AG20443 (cell line): ENCODE results near the gene ADAMTSL1.

Experiments
- DNase-seq: peaks from one replicate; pipeline ENCODE4 v3.0.0; 2012; ENCODE audit warnings: low spot score, mixed read lengths

Gene ADAMTSL1

GRCh38 chr9:18555105-18555883 is 81.3 kb downstream of the ADAMTSL1 start:
- no peak for DNase-seq

DNA sequence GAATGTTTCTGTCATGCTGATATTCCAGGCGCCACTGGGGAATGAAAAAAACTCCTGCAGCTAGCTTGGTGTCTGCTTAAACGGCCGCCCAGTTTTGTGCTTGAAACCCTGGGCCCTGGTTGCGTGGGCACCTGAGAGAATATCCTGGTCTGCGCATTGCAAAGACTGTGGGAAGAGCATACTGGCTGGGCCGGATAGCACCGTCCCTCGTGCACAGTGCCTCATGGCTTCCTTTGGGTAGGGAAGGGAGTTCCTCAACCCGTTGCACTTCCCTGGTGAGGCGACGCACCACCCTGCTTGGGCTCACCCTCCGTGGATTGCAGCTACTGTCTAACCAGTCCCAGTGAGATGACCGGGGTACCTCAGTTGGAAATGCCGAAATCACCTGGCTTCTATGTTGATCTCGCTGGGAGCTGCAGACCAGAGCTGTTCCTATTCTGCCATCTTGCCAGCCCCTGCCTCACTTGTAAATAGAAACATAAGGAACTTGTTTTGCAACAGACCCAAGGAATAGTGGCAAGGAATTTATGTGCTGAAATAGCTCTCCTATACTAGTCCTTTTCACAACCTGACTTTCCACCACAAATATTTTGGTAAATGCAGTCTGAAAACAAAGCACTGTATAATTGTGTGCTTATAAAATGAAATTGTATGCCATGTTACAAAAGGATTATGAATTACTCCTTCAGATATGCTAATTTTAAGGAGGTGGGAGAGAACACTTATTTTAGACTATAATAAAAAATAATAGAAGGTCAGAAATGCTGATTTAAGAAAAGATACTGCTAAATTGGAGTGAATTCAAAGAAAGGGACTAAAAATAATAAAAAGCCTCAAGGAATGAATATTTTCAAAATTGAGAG is 90.3 kb downstream of the ADAMTSL1 start:
- no peak for DNase-seq

- DNase-seq = peak; percentile 59
Measured at GRCh38 chr9:18566121-18566520, 92.2 kb downstream of the ADAMTSL1 start.

- peak; percentile 20 for DNase-seq
Measured at GRCh38 chr9:18568973-18569372, 95.0 kb downstream of the ADAMTSL1 start.

GRCh38 chr9:18569941-18570630 is 96.1 kb downstream of the ADAMTSL1 start:
- DNase-seq = no peak

DNA sequence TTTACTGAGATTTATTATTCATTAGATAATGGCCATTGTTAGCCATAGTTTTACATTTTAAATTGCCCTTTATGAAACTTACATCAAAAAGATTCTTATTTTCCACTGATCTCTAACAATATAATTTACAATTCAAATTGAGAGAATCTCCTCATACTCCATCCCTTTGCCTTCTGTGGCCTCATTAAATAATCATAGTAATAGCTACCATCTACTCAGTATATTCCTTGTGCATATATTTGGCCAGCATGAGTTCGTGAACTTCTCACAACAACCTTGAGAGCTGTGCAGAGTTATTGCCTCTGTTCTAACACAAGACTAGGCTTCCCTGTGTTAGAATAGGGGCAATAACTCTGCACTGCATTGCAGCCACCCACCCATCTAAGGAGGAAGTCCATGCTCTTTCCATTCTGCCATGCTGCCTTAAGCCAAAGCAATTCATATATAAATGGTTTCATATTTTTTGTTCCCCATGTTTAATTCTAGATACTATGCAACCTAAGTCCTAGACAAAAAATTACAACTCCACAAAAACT is 99.1 kb downstream of the ADAMTSL1 start:
- DNase-seq = no peak

- DNase-seq = no peak
Measured at GRCh38 chr9:18575686-18576085, 101.7 kb downstream of the ADAMTSL1 start.

DNA sequence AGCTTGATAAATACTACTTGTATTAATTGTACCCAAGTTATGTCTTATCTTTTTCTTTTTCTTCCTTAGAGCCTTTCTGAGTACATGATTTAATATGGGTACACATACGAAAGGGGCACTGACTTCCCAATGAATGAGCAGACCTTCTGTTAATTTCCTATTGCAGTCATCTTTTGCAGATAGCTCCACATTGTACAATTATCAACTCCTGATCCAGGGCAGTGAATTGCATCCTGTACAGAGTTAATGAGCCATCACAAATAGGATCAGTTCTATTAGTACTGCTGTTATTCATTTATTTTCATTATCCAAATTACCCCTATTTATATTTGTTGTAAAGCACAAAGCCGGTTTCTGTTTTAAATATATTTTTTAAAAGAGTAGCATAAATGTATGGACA is 105.6 kb downstream of the ADAMTSL1 start:
- DNase-seq = no peak

GRCh38 chr9:18580151-18580550 is 106.2 kb downstream of the ADAMTSL1 start:
- no peak for DNase-seq

DNA sequence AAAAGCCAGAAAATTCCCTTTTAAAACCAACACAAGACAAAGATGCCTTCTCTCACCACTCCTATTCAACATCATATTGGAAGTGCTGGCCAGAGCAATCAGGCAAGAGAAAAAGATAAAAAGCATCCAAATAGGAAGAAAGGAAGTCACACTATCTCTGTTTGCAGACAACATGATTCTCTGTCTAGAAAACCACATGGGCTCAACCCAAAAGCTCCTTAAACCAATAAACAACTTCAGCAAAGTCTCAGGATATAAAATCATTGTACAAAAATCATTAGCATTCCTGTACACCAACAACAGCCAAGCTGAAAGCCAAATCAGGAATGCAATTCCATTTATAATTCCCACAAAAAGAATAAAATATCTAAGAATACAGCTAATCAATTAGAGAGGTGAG is 112.0 kb downstream of the ADAMTSL1 start:
- no peak for DNase-seq

GRCh38 chr9:18588002-18588401 is 114.0 kb downstream of the ADAMTSL1 start:
- DNase-seq = no peak

DNA sequence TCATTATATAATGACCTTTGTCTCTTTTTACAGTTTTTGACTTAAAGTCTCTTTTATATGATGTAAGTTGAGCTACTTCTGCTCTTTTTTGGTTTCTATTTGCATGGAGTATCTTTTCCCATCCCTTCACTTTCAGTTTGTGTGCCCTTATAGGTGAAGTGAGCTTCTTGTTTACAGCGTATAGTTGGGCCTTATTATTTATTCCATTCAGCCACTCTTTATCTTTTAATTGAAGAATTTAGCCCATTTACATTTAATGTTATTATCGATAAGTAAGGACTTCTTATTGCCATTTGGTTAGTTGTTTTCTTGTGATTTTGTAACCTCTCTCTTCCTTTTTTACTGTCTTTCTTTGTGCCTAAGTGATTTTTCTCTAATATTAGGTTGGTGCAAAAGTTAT is 117.3 kb downstream of the ADAMTSL1 start:
- no peak for DNase-seq

- no peak for DNase-seq
Measured at GRCh38 chr9:18594837-18595236, 120.9 kb downstream of the ADAMTSL1 start.

DNA sequence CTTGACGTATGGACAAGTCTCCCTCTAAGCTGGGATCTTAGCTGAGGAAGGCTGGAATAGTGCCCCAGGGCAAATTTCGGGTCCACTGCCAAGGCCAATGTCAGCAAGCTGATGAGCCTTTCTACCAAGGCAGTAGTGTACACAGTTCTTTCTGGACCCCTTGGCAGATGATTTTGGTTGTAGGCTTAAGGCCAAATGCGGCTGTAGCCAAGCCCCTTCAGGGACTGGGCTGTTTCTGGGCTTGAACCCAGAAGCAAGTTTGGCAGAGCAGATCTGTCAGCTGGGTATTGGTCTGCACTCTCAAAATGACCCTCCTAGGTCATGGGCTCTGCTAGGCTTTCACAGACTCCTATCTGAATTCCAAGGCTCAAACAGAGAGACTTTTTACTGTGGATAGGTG is 121.6 kb downstream of the ADAMTSL1 start:
- DNase-seq = no peak

GRCh38 chr9:18596920-18597319 is 123.0 kb downstream of the ADAMTSL1 start:
- peak; percentile 22 for DNase-seq

- no peak for DNase-seq
Measured at GRCh38 chr9:18598969-18599368, 125.0 kb downstream of the ADAMTSL1 start.

GRCh38 chr9:18601026-18601425 is 127.1 kb downstream of the ADAMTSL1 start:
- no peak for DNase-seq

- DNase-seq = no peak
Measured at GRCh38 chr9:18601956-18602355, 128.0 kb downstream of the ADAMTSL1 start.

GRCh38 chr9:18604767-18605730 is 131.1 kb downstream of the ADAMTSL1 start:
- no peak for DNase-seq

GRCh38 chr9:18605766-18606180 is 131.8 kb downstream of the ADAMTSL1 start:
- peak; percentile 47 for DNase-seq

- no peak for DNase-seq
Measured at GRCh38 chr9:18606281-18606680, 132.3 kb downstream of the ADAMTSL1 start.
